Heart left ventricle (tissue), 13 donors: Measurements from ENCODE around the gene FAF1.

Experiments used
- POLR2A ChIP-seq, 2 donors: fragments of 450-650 bp; IDR thresholded peaks; one replicate each; pipeline ENCODE4 v1.6.1; 2017; ENCODE audit warnings: antibody characterized with exemption in 2 of 2, mild to moderate bottlenecking in 2 of 2, moderate library complexity in 2 of 2
- TF ChIP-seq, protein P1 (sequence below), 12 donors: fragments of 200-600 bp; sonication (generic) in 4 of 12; IDR thresholded peaks; one replicate each; pipeline versions ENCODE4 v1.5.0 to v1.8.0; 2018 to 2022; ENCODE audit warnings: antibody characterized with exemption in 12 of 12, mild to moderate bottlenecking in 5 of 12
- donor health status: ischemic (EF 13 %, LVEDD 7.1; RV severe dilation, severe dysfunction).
- donor health status: DM: no; HTN: yes; CAD: no.
- donor health status: DM: no; HTN: no; CAD: no.
- donor health status: ischemic (EF 25% LVEDD 6.9; RV normal size, moderate dysfunction).
- donor health status: ischemic (EF 25% LVEDD 5.7; RV mildly dilated, moderate dysfunction).
- donor health status: ischemic (EF 35%, LVEDD 5.7; RV mildly dilated, moderate dysfunction).
- donor health status: nonischemic (EF 11% LVEDD 7.7; RV severe dilation, severe dysfunction).
- donor health status: DM: yes; HTN: yes; CAD: no.
- donor health status: PGD.
- donor health status: ischemic (EF 29% LVEDD 5.4; RV normal size, mild dysfunction).
- donor health status: nonischemic (EF 23%, LVEDD 6.1; RV moderate dilation, normal function).

DNA sequence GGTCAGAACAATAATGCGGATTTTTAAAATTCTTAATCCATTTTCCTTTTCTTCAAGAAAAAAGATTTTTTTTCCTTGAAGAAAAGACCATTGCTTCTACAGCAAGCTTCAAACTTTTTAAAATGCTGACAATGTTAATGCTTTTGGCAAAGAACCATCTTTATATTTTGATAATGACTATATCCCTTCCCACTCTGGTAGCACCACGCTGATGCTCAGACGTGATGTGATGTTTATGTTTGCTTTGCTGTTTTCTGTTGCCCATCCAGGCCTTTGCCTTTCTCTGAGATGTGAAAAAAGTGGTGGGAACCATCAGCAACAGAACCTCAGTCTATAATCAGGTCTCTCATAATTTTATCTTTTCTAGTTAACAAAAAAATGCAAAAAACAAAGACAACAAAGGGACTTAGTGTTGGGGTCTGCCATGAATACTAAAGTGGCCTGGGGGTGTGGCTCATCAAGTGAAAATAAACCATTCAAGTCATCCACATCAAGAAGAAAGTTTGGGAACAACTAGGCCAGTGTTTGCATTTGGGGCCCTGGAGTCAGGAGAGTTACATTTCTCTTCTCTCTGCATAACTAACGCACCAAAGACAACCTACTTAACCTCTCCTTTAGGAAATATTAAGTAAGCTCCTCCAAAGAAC lies 292.2 kb downstream of the FAF1 start:
- TF ChIP-seq, protein P1, sequence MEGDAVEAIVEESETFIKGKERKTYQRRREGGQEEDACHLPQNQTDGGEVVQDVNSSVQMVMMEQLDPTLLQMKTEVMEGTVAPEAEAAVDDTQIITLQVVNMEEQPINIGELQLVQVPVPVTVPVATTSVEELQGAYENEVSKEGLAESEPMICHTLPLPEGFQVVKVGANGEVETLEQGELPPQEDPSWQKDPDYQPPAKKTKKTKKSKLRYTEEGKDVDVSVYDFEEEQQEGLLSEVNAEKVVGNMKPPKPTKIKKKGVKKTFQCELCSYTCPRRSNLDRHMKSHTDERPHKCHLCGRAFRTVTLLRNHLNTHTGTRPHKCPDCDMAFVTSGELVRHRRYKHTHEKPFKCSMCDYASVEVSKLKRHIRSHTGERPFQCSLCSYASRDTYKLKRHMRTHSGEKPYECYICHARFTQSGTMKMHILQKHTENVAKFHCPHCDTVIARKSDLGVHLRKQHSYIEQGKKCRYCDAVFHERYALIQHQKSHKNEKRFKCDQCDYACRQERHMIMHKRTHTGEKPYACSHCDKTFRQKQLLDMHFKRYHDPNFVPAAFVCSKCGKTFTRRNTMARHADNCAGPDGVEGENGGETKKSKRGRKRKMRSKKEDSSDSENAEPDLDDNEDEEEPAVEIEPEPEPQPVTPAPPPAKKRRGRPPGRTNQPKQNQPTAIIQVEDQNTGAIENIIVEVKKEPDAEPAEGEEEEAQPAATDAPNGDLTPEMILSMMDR (IDR thresholded peaks at IDR 0.05) = no peak
- TF ChIP-seq POLR2A (IDR thresholded peaks at IDR 0.05) = no peak
